ENCODE results near the gene PGM2L1. TPM values are rescaled to one million over a fixed set of nuclear protein-coding genes. Genes with fewer than 3 reads are reported as not detected.

PGM2L1 gene
- total RNA-seq = 24.2 TPM

DNA sequence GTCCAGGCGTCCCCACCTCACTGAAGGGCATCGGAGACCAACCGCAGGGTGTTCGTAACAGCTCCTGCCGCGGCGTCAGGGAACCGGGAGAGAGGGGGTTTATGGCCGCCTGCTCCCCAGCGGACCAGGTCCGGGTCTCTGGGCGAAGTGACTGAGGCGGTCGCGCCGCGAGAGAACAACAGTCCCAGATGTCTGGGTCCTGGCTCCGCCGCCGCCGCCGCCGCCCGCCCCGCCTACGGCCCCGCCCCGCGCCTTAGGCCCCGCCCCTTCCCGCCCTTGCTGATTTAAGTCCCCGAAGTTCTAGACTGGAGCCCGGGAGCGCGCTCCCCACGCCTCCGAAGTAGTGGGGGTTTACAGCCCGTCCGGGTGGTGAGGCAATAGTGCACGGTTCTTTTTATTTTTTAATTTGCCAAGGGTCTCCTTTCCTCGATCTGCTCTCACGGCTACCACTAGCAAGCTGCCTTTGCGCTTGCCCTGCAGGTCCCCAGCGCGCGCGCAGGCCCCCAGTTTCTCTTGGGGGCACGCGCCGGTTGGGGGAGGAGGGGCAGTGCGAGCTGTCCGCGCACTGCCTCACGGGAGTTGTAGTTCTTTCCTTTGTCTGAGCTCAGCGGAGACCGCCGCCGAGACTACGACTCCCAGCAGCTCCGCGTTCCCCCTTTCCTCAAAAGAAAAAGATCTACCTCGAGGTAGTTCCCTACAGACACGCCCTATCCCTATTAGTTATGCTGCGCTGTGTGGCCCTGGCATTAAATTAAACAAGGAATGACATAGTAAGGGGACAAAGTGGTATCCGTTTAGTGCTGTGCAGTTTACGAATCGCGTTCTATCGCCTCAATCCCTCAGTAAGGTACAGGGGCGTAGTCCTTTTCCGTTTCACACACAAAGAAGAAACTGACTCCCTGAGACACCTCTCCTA is at the start of gene PGM2L1:
TSS of gene PGM2L1 (minus strand) at position 190 of the 916 bp plus-strand sequence. CDS start 272 bp downstream, outside the sequence.

DNA sequence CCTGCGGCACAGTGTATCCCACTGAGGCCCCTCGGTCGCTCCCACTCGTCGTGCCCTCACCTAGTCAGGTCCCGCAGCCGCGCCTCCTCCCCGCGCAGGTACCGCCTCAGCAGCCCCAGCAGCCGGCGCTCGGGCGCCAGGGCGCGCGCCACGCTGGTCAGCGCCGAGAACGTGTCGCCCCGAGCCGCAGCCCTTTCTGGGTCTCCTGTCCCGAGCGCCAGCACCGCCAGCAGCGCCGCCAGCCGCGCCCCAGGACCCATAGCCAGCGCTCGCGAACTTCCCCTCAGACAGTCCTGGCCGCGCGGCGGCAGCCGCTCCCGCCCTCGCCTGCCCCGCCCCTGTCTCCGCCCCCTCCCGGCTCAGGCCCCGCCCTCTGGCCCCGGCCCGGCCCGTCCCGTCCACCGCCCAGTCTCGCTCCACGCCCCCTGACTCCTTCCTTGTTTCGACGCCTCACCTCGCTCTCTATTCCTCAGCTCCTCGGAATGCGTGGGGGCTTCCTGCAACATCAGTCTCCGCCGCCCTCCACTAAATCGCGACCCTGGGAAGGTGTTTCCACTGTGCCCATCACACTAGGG is 86.8 kb downstream of the PGM2L1 start, which contains the start of gene P4HA3:
TSS of gene P4HA3 (minus strand) at position 289 of the 575 bp plus-strand sequence. CDS start at position 260, 29 bp downstream.

Other genes with a start within 250 kb of the PGM2L1 start
- gene C2CD3, start 227.4 kb downstream of the PGM2L1 start, total RNA-seq = 44.8 TPM
- 37.2 TPM for gene PPME1, start 227.1 kb downstream of the PGM2L1 start, total RNA-seq
- gene P4HA3, start 86.8 kb downstream of the PGM2L1 start, total RNA-seq = 4.3 TPM
- 5.8 TPM for gene KCNE3, start 69.1 kb upstream of the PGM2L1 start, total RNA-seq
- gene LIPT2, start 95.3 kb upstream of the PGM2L1 start, total RNA-seq = 5.9 TPM
- gene POLD3, start 194.1 kb upstream of the PGM2L1 start, total RNA-seq = 21.8 TPM

All from camera-type eye (tissue), 1 donor.